Endothelial cell of hepatic sinusoid (primary cell): Measurements from ENCODE around the gene RBMS2.
"Not testable (repeated sequence)": the region's sequence is repeated elsewhere in the genome, so short reads cannot be mapped to it uniquely, and the experiment has no call there.

Source experiments
- in situ Hi-C: cut with HindIII; loops from 2 replicates; pipeline ENCODE4 v1.10.0; 2017; ENCODE audit warnings: low sequenced_read_pairs

Gene RBMS2

GRCh38 chr12:56510786-56511185, 10.8 kb upstream of the RBMS2 start:
- in situ Hi-C loops, result no loop called here

DNA sequence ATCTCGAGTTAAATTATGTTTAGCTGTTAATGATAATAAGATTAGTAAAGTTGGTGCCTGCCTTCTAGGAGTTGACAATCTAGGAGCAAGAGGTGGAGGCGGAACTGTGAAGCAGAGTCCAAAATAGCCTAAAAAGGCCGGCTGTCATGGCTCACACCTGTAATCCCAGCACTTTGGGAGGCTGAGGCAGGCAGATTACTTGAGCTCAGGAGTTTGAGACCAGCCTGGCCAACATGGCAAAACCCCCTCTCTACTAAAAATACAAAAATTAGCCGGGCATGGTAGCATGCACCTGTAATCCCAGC, 7.7 kb upstream of the RBMS2 start:
- in situ Hi-C loops, result not testable (repeated sequence)

GRCh38 chr12:56517854-56518253, 3.8 kb upstream of the RBMS2 start:
- in situ Hi-C loops, result loop anchor here (5.0 kb wide), 1 partner anchor 104 kb away; no protein-coding TSS in a partner anchor

DNA sequence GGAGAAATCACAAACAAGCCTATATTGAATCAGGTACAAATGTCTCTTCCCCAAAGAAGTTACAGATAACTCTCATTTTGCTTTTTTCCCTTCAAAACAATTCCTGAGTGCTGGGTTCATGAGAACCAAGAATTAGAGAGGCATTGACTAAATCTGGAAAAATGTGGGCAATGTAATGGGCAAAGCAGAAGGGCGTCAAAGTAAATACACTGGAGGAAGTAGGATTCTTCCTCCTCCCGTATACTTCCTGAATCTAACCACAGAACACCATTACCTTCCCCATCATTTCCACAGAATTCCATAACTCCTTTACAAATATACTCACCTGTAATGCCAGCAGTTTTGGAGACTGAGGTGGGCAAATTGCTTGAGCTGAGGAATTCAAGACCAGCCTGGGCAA, 3.0 kb upstream of the RBMS2 start:
- in situ Hi-C loops, result loop anchor here (5.0 kb wide), 1 partner anchor 104 kb away; no protein-coding TSS in a partner anchor

DNA sequence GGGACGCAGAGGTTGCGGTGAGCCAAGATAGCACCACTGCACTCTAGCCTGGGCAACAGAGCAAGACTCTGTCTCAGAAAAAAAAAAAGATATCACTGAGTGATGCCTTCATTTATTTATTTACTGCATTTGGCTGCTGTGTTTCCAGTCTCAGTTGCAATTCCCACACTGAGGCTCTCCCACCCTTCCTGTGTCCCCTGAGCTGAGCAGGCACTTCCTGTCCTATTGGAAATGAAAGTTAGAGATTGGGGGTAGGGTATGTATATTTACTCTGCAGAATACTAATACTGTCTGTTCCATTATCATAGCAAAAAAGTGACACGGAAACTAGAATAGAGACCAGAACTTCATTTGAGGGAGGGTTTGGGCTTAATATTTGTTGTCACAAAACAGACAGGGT, 1.6 kb upstream of the RBMS2 start:
- in situ Hi-C loops, result loop anchor here (5.0 kb wide), 1 partner anchor 52 kb away; no protein-coding TSS in a partner anchor

DNA sequence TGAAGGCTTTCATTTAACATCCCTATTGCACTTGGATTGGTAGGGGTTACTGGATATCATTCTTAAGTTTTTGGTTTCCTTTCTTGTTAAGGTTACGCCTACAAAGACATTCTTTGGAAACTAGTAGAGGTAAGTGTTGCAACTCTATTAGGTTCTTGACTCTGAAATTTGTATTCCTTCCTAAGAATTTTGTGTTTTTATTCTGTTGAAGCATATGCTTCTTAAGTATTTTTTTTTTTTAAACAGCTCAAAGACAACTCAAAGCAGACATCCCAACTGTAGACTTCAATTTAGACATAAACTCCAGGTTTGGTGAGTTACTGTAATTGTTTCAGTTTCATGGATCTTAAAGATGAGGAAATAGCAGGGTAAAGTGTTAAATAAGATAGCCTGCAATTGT, 1.1 kb upstream of the RBMS2 start:
- in situ Hi-C loops, result loop anchor here (5.0 kb wide), 1 partner anchor 52 kb away; no protein-coding TSS in a partner anchor

DNA sequence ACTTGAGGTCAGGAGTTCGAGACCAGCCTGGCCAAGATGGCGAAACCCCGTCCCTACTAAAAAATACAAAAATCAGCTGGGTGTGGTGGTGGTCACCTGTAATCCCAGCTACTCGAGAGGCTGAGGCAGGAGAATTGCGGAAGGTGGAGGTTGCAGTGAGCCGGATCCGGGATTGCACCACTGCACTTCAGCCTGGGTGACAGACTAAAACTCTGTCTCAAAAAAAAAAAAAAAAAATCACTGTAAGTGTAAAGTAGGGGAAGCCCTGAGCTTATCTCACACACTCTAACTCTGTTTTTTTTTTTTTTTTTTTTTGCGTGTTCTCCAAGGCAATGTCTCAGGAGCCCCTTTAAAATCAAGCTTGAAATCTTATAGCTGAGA, 421 bp upstream of the RBMS2 start:
- in situ Hi-C loops, result loop anchor here (5.0 kb wide), 1 partner anchor 51 kb away; no protein-coding TSS in a partner anchor

DNA sequence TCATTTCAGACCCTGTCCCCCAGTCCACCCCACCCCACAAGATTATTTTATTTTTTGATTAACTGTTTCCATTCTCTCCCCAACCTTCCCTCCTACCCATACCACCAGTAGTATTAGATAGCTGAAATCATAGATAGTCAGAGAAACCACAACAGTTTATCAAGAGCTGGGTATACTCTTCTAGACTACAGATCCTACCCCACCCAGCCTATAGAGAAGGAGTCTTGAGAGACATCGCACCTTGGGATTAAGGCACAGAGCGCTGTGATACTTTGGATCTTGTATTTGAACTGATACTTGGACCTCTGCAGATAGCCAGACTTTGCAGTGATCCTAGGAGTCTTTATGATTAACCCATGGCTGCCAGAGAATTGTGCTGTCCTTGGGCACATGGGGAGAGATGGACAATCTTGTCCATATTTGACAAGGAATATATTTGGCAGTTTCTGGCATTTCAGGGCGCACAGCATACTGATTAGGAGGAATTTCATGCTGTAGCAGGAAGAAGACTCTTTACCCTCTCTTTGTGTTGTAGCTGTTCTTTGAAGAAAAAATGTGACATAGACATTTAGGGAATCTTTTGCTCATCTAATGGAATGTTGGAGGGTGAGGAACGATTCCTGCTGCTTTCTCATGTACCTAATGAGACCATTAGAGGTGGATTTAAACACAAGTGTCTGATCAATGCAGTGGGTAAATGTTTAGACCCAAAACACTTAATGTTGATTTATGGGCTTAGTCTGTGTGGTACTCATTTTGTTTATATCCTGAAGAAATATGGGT, 982 bp downstream of the RBMS2 start:
- in situ Hi-C loops, result loop anchor here (5.0 kb wide), 1 partner anchor 50 kb away; no protein-coding TSS in a partner anchor

- in situ Hi-C loops, result no loop called here
These were observed 7.2 kb downstream of the RBMS2 start for GRCh38 chr12:56528846-56529245.

- in situ Hi-C loops, result no loop called here
These were observed 8.0 kb downstream of the RBMS2 start for GRCh38 chr12:56529656-56530055.

DNA sequence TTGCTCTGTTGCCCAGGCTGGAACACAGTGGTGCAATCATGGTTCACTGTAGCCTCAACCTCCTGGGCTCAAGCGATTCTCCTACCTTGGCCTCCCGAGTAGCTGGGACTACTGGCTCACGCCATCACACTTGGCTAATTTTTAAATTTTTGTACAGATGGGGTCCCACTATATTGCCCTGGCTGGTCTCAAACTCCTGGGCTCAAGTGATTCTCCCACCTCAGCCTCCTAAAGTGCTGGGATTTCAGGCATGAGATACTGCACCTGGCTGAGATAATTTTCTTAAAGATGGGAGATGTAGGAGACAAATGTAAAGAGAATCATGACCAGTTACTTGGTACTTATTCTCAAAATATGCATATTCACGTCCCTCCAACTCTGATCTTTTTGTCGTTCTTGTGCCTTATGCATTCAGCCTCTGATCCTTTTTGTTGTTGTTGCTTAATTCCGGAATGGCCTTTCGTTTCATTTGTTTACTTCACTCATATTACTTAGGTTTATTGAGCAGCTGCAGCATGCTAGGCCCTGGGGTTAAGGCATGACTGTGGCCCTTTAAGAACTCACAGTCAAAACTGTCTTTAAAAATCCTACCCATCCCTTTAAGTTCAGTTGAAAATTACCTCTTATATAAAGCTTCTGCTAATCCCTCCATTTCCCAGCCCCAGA, 8.9 kb downstream of the RBMS2 start:
- in situ Hi-C loops, result no loop called here

DNA sequence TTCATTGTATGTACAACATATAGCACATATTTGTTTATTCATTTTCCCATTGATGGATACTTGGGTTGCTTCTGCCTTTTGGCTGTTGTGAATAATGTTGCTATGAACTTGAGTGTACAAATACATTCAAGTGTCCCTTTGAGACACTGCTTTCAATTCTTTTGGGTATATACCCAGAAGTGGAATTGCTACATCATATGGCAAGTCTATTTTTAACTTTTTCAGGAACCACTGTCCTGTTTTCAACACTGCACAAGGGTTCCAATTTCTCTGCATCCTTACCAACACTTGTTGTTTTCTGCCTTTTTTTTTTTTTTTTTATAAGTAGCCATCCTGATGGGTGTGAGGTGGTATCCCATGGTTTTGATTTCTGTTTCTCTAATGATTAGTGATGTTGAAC, 15.9 kb downstream of the RBMS2 start:
- in situ Hi-C loops, result no loop called here

GRCh38 chr12:56541631-56542030, 20.0 kb downstream of the RBMS2 start:
- in situ Hi-C loops, result no loop called here

DNA sequence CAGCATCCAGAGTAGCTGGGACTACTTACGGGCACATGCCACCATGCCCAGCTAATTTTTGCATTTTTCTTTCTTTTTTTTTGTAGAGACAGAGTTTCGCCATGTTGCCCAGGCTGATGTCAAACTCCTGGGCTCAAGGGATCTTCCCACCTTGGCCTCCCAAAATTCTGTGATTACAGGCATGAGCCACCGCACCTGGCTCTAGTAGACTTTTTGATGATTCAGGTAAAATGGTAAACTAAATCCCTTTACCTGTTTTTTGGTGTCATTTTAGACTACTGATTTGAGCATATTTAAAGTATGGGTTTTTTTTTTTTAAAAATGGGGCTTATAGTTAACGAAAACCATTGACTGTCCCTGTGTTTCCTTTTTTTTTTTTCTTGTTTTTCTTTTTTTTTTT, 20.5 kb downstream of the RBMS2 start:
- in situ Hi-C loops, result no loop called here

DNA sequence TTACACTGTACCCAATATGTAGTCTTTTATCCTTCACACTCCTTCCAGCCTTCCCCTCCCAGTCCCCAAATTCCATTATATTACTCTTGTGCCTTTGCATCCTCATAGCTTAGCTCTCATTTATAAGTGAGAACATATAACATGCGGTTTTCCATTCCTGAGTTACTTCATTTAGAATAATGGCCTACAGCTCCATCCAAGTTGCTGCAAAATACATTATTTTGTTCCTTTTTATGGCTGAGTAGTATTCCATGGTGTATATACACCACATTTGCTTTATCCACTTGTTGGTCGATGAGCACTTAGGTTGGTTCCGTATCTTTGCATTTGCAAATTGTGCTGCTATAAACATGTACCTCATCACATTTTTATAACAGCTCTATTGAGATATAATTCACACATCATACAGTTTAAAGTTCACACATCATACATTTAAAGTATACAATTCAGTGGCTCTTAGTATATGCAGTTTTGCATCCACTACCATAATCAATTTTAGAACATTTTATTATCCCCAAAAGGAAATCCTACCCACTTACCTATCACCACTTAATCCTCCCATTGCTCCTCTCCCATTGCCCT, 23.5 kb downstream of the RBMS2 start:
- in situ Hi-C loops, result no loop called here

GRCh38 chr12:56546680-56547079, 25.1 kb downstream of the RBMS2 start:
- in situ Hi-C loops, result no loop called here

GRCh38 chr12:56551070-56551469, 29.4 kb downstream of the RBMS2 start:
- in situ Hi-C loops, result no loop called here

GRCh38 chr12:56565510-56566101, 44.0 kb downstream of the RBMS2 start:
- in situ Hi-C loops, result no loop called here

- in situ Hi-C loops, result no loop called here
These were observed 46.5 kb downstream of the RBMS2 start for GRCh38 chr12:56568146-56568545.

- in situ Hi-C loops, result loop anchor here (5.0 kb wide), 2 partner anchors 49 to 51 kb away; partner anchors contain the start of gene RBMS2
These were observed 49.5 kb downstream of the RBMS2 start for GRCh38 chr12:56571121-56571520.

DNA sequence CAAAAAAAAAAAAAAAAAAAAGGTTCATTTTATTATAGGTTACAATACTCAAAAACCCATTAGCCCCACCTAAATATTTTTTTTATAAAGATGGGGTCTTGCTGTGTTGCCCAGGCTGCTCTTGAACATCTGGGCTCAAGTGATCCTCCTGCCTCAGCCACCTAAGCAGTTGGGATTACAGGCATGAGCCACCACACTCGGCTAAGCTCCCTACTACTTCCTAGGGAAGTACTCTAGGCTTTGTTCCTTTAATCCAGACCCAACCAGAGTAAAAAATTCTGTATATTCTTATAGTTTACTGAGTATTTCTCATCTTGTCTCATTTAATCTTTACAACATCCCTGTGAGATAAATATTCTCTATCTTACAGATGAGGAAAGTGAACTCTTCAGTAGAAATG, 50.7 kb downstream of the RBMS2 start:
- in situ Hi-C loops, result loop anchor here (5.0 kb wide), 2 partner anchors 50 kb away; partner anchors contain the start of gene RBMS2
